GM12872 (cell line): ENCODE results near the gene TMEM52B.

ENCODE experiments used
- CTCF ChIP-seq: IDR thresholded peaks from 3 replicates; pipeline ENCODE4 v1.5.1; 2011; ENCODE audit warnings: low read depth, mild to moderate bottlenecking, low read length, moderate library complexity; ENCODE audit not compliant: insufficient read depth

Gene TMEM52B

GRCh38 chr12:10159280-10159679 is 19.6 kb upstream of the TMEM52B start:
- TF ChIP-seq CTCF = no peak

GRCh38 chr12:10160617-10161385 is 18.0 kb upstream of the TMEM52B start:
- no peak for TF ChIP-seq CTCF

GRCh38 chr12:10163084-10163483 is 15.7 kb upstream of the TMEM52B start:
- no peak for TF ChIP-seq CTCF

GRCh38 chr12:10165421-10165820 is 13.4 kb upstream of the TMEM52B start:
- TF ChIP-seq CTCF = no peak

GRCh38 chr12:10167599-10167998 is 11.2 kb upstream of the TMEM52B start:
- no peak for TF ChIP-seq CTCF

GRCh38 chr12:10169104-10169503 is 9.7 kb upstream of the TMEM52B start:
- no peak for TF ChIP-seq CTCF

- no peak for TF ChIP-seq CTCF
Observed at GRCh38 chr12:10170216-10170615, 8.6 kb upstream of the TMEM52B start.
